PFSK-1 (cell line): Measurements from ENCODE around the gene SUSD4.

Experiments used
- POLR2AphosphoS5 ChIP-seq: IDR thresholded peaks from 2 replicates; pipeline ENCODE4 v1.6.1; 2012; ENCODE audit warnings: low read depth, mild to moderate bottlenecking, control low read depth, low read length, moderate library complexity
- SIN3A ChIP-seq: IDR thresholded peaks from 2 replicates; pipeline ENCODE4 v1.6.1; 2012; ENCODE audit warnings: mild to moderate bottlenecking, low read length, moderate library complexity, borderline replicate concordance; ENCODE audit not compliant: insufficient read depth
- TAF1 ChIP-seq: IDR thresholded peaks from 2 replicates; pipeline ENCODE4 v1.6.1; 2012; ENCODE audit warnings: low read length, control low read depth, borderline replicate concordance; ENCODE audit not compliant: insufficient read depth
- TF ChIP-seq, protein P1 (sequence below), 2 experiments: IDR thresholded peaks; 2 replicates each; pipeline versions ENCODE4 v1.6.1 to v1.8.0; 2011 to 2012; ENCODE audit warnings: low read depth in 2 of 2, low read length in 2 of 2, control low read depth in 1 of 2, inconsistent platforms in 1 of 2, mild to moderate bottlenecking in 1 of 2, moderate library complexity in 1 of 2; ENCODE audit not compliant: insufficient read depth in 1 of 2

DNA sequence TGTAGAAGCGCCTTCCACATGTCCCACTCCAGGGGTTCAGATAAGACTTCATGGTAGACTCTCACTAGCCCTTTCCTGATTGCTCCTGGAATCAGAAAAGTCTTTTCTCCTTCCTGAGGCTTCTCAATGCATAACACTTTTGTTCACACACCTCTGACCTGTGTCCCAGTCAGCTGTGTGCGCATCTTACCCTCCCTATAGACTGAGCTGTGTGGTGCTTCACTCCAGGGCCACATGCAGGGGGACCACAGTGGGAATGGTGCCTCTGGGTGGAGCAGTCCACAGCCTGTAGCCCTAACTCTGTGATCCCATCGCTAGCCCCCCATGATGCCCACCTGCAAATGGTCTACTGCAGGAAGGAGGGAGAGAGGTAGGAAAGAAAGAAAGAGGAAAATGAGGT is 136.9 kb downstream of the SUSD4 start:
- TF ChIP-seq POLR2AphosphoS5, result no peak
- no peak for TF ChIP-seq TAF1
- TF ChIP-seq, protein P1, sequence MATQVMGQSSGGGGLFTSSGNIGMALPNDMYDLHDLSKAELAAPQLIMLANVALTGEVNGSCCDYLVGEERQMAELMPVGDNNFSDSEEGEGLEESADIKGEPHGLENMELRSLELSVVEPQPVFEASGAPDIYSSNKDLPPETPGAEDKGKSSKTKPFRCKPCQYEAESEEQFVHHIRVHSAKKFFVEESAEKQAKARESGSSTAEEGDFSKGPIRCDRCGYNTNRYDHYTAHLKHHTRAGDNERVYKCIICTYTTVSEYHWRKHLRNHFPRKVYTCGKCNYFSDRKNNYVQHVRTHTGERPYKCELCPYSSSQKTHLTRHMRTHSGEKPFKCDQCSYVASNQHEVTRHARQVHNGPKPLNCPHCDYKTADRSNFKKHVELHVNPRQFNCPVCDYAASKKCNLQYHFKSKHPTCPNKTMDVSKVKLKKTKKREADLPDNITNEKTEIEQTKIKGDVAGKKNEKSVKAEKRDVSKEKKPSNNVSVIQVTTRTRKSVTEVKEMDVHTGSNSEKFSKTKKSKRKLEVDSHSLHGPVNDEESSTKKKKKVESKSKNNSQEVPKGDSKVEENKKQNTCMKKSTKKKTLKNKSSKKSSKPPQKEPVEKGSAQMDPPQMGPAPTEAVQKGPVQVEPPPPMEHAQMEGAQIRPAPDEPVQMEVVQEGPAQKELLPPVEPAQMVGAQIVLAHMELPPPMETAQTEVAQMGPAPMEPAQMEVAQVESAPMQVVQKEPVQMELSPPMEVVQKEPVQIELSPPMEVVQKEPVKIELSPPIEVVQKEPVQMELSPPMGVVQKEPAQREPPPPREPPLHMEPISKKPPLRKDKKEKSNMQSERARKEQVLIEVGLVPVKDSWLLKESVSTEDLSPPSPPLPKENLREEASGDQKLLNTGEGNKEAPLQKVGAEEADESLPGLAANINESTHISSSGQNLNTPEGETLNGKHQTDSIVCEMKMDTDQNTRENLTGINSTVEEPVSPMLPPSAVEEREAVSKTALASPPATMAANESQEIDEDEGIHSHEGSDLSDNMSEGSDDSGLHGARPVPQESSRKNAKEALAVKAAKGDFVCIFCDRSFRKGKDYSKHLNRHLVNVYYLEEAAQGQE (IDR thresholded peaks at IDR 0.05; ENCODE audit: insufficient read depth in 1 of 2, low read depth in 2 of 2, low read length in 2 of 2), result no peak
- TF ChIP-seq SIN3A, result no peak
